K562 (cell line): ENCODE results near the gene BAD. TPM values are rescaled to one million over a fixed set of nuclear protein-coding genes. Genes with fewer than 3 reads are reported as not detected.
A peak's percentile ranks its signal among the peaks of the same experiment; 100 is the strongest.

Source experiments
- ATF7 ChIP-seq: fragments of 450-650 bp; IDR thresholded peaks from 2 replicates; pipeline ENCODE4 v1.7.1; 2014; ENCODE audit warnings: mild to moderate bottlenecking, moderate library complexity
- BRF1 ChIP-seq: IDR thresholded peaks from 3 replicates; pipeline ENCODE4 v1.6.1; 2011; ENCODE audit warnings: borderline replicate concordance, mild to moderate bottlenecking; ENCODE audit not compliant: insufficient read length; ENCODE audit errors: extremely low read depth
- CREB3 ChIP-seq: fragments of 450-650 bp; conservative IDR thresholded peaks from 2 replicates; pipeline ENCODE4 v1.6.1; 2016; ENCODE audit warnings: missing genetic modification characterization, low read depth, mild to moderate bottlenecking, missing compliant biosample characterization, moderate library complexity
- HSF4 ChIP-seq: fragments of 250-450 bp; sonication (Bioruptor Pico); IDR thresholded peaks from 2 replicates; pipeline ENCODE4 v2.1.2; 2022; ENCODE audit warnings: mild to moderate bottlenecking, moderate library complexity, borderline replicate concordance
- LARP7 ChIP-seq: fragments of 450-650 bp; IDR thresholded peaks from 2 replicates; pipeline ENCODE4 v1.6.1; 2016
- NFYB ChIP-seq: IDR thresholded peaks from 2 replicates; pipeline ENCODE4 v1.6.1; 2011; ENCODE audit warnings: mild to moderate bottlenecking, moderate library complexity; ENCODE audit not compliant: insufficient read length; ENCODE audit errors: extremely low read depth
- NR2C1 ChIP-seq, 2 experiments: fragments of 450-650 bp; IDR thresholded peaks; 2 replicates each; pipeline ENCODE4 v1.6.1; 2017; ENCODE audit warnings: mild to moderate bottlenecking in 2 of 2, antibody characterized with exemption in 1 of 2, inconsistent platforms in 1 of 2, missing compliant biosample characterization in 1 of 2, missing genetic modification characterization in 1 of 2
- PPARD ChIP-seq: fragments of 250-450 bp; sonication (Bioruptor Pico); IDR thresholded peaks from 2 replicates; pipeline ENCODE4 v1.8.0; 2022; ENCODE audit warnings: inconsistent platforms, mild to moderate bottlenecking, moderate library complexity
- SETDB1 ChIP-seq: IDR thresholded peaks from one replicate; pipeline ENCODE4 v1.6.1; 2012; ENCODE audit warnings: low read length, control low read depth, inconsistent platforms
- SLC30A9 ChIP-seq: fragments of 250-450 bp; sonication (Bioruptor Pico); IDR thresholded peaks from 2 replicates; pipeline ENCODE4 v1.8.0; 2022; ENCODE audit warnings: mild to moderate bottlenecking, moderate library complexity
- TAF1 ChIP-seq: IDR thresholded peaks from 2 replicates; pipeline ENCODE4 v1.6.1; 2011; ENCODE audit warnings: mild to moderate bottlenecking, low read length, moderate library complexity; ENCODE audit not compliant: insufficient read depth, control insufficient read depth, severe bottlenecking; ENCODE audit errors: extremely low read depth
- TARDBP ChIP-seq: fragments of 450-650 bp; IDR thresholded peaks from 2 replicates; pipeline ENCODE4 v1.6.1; 2016
- ZFP91 ChIP-seq: sonication (generic); formaldehyde crosslinking; IDR thresholded peaks from 2 replicates; pipeline ENCODE4 v1.8.0; 2022; ENCODE audit warnings: mild to moderate bottlenecking, missing genetic modification reagents
- ZMIZ1 ChIP-seq, 2 experiments: fragments of 150-350 bp in 1 of 2; IDR thresholded peaks; 2 replicates each; pipeline ENCODE4 v1.6.1; 2012 to 2016; ENCODE audit warnings: low read depth in 2 of 2, low read length in 2 of 2, mild to moderate bottlenecking in 1 of 2, moderate library complexity in 1 of 2
- ZNF184 ChIP-seq: sonication (generic); formaldehyde crosslinking; IDR thresholded peaks from 2 replicates; pipeline ENCODE4 v1.5.0; 2020; ENCODE audit warnings: missing genetic modification reagents
- ZNF280A ChIP-seq: fragments of 450-650 bp; IDR thresholded peaks from 2 replicates; pipeline ENCODE4 v1.6.1; 2018; ENCODE audit warnings: mild to moderate bottlenecking, low read depth; ENCODE audit not compliant: partially characterized antibody
- ZNF561 ChIP-seq: fragments of 450-650 bp; formaldehyde crosslinking; conservative IDR thresholded peaks from 2 replicates; pipeline ENCODE4 v1.4.0; 2020; ENCODE audit warnings: mild to moderate bottlenecking, moderate library complexity
- polyA plus RNA-seq, 8 experiments: library from polyadenylated mRNA; depleted of rRNA in 4 of 8; stranded (reverse) in 5 of 8; unstranded in 3 of 8; fragments of >200 nt; fragmentation: Nextera tagmentation in 2 of 8; fragmentation: Illumina TruSeq in 1 of 8; extraction: Ambion mirVana in 2 of 8; extraction: Trizol in 1 of 8; gene quantifications; 2 replicates each; pipeline versions ENCODE4 v1.2.1 to v1.2.3, GENCODE V29; 2011 to 2014; ENCODE audit warnings: inconsistent platforms in 1 of 8, missing spikeins in 1 of 8
- total RNA-seq, 7 experiments: library from RNA; depleted of rRNA in 6 of 7; stranded (reverse); fragments of >200 nt in 6 of 7; fragmentation: Illumina TruSeq in 2 of 7; extraction: Trizol in 2 of 7; gene quantifications; 2 replicates each; pipeline versions ENCODE4 v1.2.1 to v1.2.3, GENCODE V29; 2011 to 2021; ENCODE audit warnings: low replicate concordance in 1 of 7

BAD gene
- total and polyA plus RNA-seq, 9 of the 15 experiments (the other 6 are each of a cell fraction or from before 2014, with no cell fraction given): 0.61 to 45.6 (median 11.8) TPM

GRCh38 chr11:64246871-64247728 lies 37.4 kb downstream of the BAD start, which contains the start of gene PPP1R14B (continued):
- TF ChIP-seq ZMIZ1 (IDR thresholded peaks at IDR 0.05; ENCODE audit: low read depth in 2 of 2, low read length in 2 of 2) (peak in 1 of 2 experiments; percentile 52; a peak in 2 of 4 replicates), ZNF184 (CRISPR knock-in tag) (no peak), ZNF280A (no peak), SETDB1 (no peak), BRF1 (no peak), ZNF561 (no peak), NFYB (no peak), PPARD (CRISPR knock-in tag) (no peak), CREB3 (tag) (0 out of 2 replicates have a peak, but pooled peaks have one; percentile 12), TAF1 (peak; percentile 45), SLC30A9 (CRISPR knock-in tag) (no peak), NR2C1 (IDR thresholded peaks at IDR 0.05) (peak; percentile 44; the same call in 1 of the 2 replicates), NR2C1 (tag; IDR thresholded peaks at IDR 0.05) (peak; percentile 70), TARDBP (peak; percentile 63; the same call in 1 of the 2 replicates), HSF4 (CRISPR knock-in tag) (no peak), ATF7 (peak; percentile 65; the same call in 1 of the 2 replicates), LARP7 (no peak), ZFP91 (peak; percentile 98)
